GM18526 (cell line): ENCODE results near the gene CCDC3.

Experiments used
- POLR2A ChIP-seq: IDR thresholded peaks from 3 replicates; pipeline ENCODE4 v1.6.1; 2011; ENCODE audit not compliant: insufficient read length; ENCODE audit errors: extremely low read depth

CCDC3 gene

GRCh38 chr10:13016886-13017285 lies 15.4 kb upstream of the CCDC3 start:
- no peak for TF ChIP-seq POLR2A

- no peak for TF ChIP-seq POLR2A
Measured at GRCh38 chr10:13016426-13016825, 14.9 kb upstream of the CCDC3 start.

- no peak for TF ChIP-seq POLR2A
Measured at GRCh38 chr10:13006037-13006436, 4.5 kb upstream of the CCDC3 start.

- no peak for TF ChIP-seq POLR2A
Measured at GRCh38 chr10:13003759-13004158, 2.2 kb upstream of the CCDC3 start.

- no peak for TF ChIP-seq POLR2A
Measured at GRCh38 chr10:13003004-13003403, 1.5 kb upstream of the CCDC3 start.

- no peak for TF ChIP-seq POLR2A
Measured at GRCh38 chr10:13001887-13002212, 337 bp upstream of the CCDC3 start.

GRCh38 chr10:13000431-13000830 lies 1.1 kb downstream of the CCDC3 start:
- TF ChIP-seq POLR2A = no peak

- no peak for TF ChIP-seq POLR2A
Measured at GRCh38 chr10:12999849-13000248, 1.7 kb downstream of the CCDC3 start.

GRCh38 chr10:12995425-12995861 lies 6.1 kb downstream of the CCDC3 start:
- TF ChIP-seq POLR2A = no peak

- no peak for TF ChIP-seq POLR2A
Measured at GRCh38 chr10:12993595-12993994, 7.9 kb downstream of the CCDC3 start.

GRCh38 chr10:12985347-12985746 lies 16.2 kb downstream of the CCDC3 start:
- TF ChIP-seq POLR2A = no peak

GRCh38 chr10:12984165-12984747 lies 17.3 kb downstream of the CCDC3 start:
- TF ChIP-seq POLR2A = no peak

- no peak for TF ChIP-seq POLR2A
Measured at GRCh38 chr10:12981570-12981969, 19.9 kb downstream of the CCDC3 start.

- TF ChIP-seq POLR2A = no peak
Measured at GRCh38 chr10:12980713-12981306, 20.7 kb downstream of the CCDC3 start.

- TF ChIP-seq POLR2A = no peak
Measured at GRCh38 chr10:12980102-12980661, 21.3 kb downstream of the CCDC3 start.

GRCh38 chr10:12978891-12979290 lies 22.6 kb downstream of the CCDC3 start:
- no peak for TF ChIP-seq POLR2A

GRCh38 chr10:12975906-12976305 lies 25.6 kb downstream of the CCDC3 start:
- TF ChIP-seq POLR2A = no peak
